GM13976 (cell line): ENCODE results near the gene CDH23.

ENCODE experiments used
- DNase-seq: peaks from one replicate; pipeline ENCODE4 v3.0.0; 2012; ENCODE audit warnings: low spot score
- CTCF ChIP-seq: IDR thresholded peaks from 2 replicates; pipeline ENCODE4 v1.5.1; 2012; ENCODE audit warnings: borderline replicate concordance, mild to moderate bottlenecking; ENCODE audit not compliant: insufficient read depth; ENCODE audit errors: extremely low read depth, missing control alignments, control extremely low read depth
- in situ Hi-C: fragments of 300-500 bp; cut with MboI; formaldehyde crosslinking; loops from one replicate; pipeline ENCODE4 v1.12.0; 2022; ENCODE audit warnings: low sequenced_read_pairs, mixed read lengths, inconsistent platforms; ENCODE audit not compliant: unreplicated experiment

Gene CDH23

GRCh38 chr10:71526653-71527052, 129.9 kb downstream of the CDH23 start:
- TF ChIP-seq CTCF = no peak
- in situ Hi-C loops = no loop called here
- no peak for DNase-seq

DNA sequence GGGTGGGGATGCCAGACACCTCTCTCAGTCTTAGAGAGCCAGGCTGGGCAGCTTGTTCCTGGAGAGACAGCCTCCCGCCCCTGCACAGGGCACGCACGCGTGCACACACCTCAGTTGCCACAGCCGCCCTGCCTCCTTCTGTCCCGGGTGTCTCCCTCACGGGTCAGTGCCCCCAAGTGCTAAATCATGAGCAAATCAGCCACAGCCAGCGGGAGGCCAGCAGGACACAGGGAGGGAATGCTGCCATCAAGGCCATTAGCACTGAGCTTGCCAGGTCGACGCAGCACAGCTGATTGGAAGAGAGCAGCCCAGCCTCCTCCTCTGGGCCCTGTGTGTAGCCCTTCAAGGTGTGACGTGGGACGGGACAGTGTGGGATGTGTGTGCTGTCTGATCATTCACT, 130.4 kb downstream of the CDH23 start:
- no peak for DNase-seq
- in situ Hi-C loops = no loop called here
- TF ChIP-seq CTCF = no peak

GRCh38 chr10:71528371-71529206, 131.9 kb downstream of the CDH23 start:
- no peak for TF ChIP-seq CTCF
- in situ Hi-C loops = no loop called here
- DNase-seq = no peak

DNA sequence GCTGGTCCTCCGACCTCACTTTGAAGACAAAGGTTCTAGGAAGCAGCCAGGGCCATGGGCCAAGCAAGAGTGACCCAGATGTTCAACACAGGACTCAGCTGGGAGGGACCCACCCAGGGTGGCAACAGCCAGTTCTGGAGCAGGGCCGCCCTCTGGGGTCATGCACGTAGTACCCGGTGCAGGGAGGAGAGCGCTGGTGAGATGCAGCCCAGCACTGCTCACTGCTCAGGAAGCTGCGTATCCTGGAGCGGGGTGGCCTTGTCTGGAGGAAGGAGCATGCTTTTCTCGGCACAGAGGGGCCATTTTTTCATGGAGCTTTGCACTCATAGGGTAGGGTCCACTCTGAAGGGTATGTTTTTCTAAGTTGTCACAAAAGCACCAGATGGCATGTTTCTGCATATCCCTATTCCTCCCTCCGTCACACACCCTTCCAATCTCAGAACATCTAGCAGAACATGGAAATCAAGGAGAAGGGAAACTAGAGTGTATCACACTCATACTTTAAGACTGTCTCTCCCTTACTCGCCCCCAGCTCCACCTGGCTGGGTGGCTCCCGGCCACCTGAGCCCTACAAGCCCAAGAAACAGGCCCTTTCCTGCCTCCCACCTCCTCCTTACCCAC, 132.6 kb downstream of the CDH23 start:
- no peak for DNase-seq
- in situ Hi-C loops = no loop called here
- no peak for TF ChIP-seq CTCF

DNA sequence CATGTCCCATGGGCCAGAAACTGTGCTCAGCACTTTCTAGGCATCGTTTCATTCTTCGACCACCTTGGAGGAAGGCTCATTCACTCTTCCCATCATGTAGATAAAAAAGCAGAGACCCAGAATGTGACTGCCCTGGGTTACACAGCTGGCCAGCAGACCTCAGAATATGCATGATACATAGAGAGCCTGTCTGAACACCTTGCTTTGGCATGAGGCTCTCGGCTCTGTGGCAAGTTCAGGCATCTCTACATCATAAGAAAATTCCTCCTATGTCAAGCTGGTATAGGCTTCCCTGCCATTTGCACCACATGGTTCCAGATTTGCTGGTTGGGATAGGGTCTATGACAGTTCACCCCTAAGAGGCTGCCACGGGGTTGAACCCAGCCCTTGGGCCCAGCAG, 134.1 kb downstream of the CDH23 start:
- in situ Hi-C loops = no loop called here
- TF ChIP-seq CTCF = no peak
- DNase-seq = no peak

DNA sequence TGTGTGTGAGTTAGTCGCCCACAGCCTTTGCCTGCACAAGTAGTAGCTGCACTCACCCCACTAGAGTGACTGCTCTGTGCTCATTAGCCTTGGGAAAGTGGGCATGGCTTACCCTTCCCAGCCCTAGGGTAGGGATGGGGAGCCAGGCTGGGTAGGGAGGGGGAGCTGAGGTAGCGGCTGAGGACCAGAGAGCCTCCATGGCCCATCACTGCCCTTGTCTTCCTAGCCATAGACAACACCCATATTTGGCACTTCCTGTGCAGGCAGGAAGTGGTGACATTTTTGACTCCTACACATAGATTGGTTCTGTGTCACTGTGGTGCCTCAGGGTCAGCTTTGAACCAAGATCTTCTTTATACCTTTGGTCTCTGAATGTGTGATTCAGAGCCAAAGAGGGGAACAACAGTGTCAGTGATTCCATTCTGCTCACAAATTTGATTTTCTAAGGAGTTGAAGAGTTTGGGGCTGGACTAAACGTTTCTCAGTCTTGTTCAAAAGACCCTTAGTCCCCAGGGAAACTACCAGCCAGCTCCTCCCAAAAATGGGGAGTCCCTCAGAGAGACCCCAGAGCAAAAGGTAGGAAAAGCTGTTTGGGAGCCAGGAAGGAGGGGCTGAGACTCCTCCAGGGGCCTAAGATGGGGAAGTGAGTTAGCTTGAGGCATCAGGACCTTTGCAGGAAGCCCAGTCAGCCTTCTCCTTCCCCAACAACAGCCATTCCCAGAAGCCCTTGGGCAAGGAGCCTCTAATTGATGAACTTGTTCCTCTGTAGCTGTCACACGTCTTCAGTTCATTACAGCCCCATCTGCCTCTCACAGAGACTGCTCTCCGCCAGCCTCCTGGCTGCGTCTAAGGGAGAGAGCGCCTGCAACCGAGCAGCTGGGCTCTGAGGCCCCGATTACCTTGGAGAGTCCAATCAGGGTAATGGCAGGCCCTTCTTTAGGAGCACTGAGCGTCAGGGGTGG, 135.0 kb downstream of the CDH23 start:
- in situ Hi-C loops = no loop called here
- peak; percentile 65 for DNase-seq
- TF ChIP-seq CTCF = no peak
